Activated naive CD4-positive, alpha-beta T cell treated with anti-CD3 and anti-CD28 coated beads for 36 hours (primary cell): ENCODE results near the gene CNIH1. TPM values are rescaled to one million over a fixed set of nuclear protein-coding genes. Genes with fewer than 3 reads are reported as not detected.
"Not testable (repeated sequence)": the region's sequence is repeated elsewhere in the genome, so short reads cannot be mapped to it uniquely, and the experiment has no call there.

Experiments
- CTCF ChIA-PET: fragments of 350-600 bp; sonication (Branson Sonifier 250); formaldehyde crosslinking; loops from one replicate; lab custom pipeline; 2021; ENCODE audit warnings: antibody characterized with exemption; lab: Charles Lee
- DNase-seq: peaks from one replicate; pipeline ENCODE4 v3.0.0-alpha.2; 2020
- H3K27ac Mint-ChIP-seq: one replicate; pipeline ENCODE4 v1.8.0; 2021; ENCODE audit warnings: mild to moderate bottlenecking, mixed read lengths
- H3K27me3 Mint-ChIP-seq: one replicate; pipeline ENCODE4 v1.8.0; 2021; ENCODE audit warnings: low read depth, mixed read lengths
- H3K36me3 Mint-ChIP-seq: one replicate; pipeline ENCODE4 v1.8.0; 2021; ENCODE audit warnings: low read depth, mixed read lengths
- H3K4me1 Mint-ChIP-seq: one replicate; pipeline ENCODE4 v1.8.0; 2021; ENCODE audit warnings: low read depth, mixed read lengths
- H3K4me3 Mint-ChIP-seq: one replicate; pipeline ENCODE4 v1.8.0; 2021; ENCODE audit warnings: mild to moderate bottlenecking, moderate library complexity, mixed read lengths
- H3K9me3 Mint-ChIP-seq: one replicate; pipeline ENCODE4 v1.8.0; 2021; ENCODE audit warnings: mixed read lengths
- intact Hi-C: fragments of 100-400 bp; cut with micrococcal nuclease; formaldehyde crosslinking; loops from one replicate; pipeline ENCODE4 v1.15.1; 2023
- total RNA-seq, 2 experiments: library from RNA; stranded (reverse); gene quantifications; one replicate each; pipeline ENCODE4 v1.2.3, GENCODE V29; 2021

Gene CNIH1
- total RNA-seq, 2 experiments from 2014 or later: 68.1 to 78.4 TPM

DNA sequence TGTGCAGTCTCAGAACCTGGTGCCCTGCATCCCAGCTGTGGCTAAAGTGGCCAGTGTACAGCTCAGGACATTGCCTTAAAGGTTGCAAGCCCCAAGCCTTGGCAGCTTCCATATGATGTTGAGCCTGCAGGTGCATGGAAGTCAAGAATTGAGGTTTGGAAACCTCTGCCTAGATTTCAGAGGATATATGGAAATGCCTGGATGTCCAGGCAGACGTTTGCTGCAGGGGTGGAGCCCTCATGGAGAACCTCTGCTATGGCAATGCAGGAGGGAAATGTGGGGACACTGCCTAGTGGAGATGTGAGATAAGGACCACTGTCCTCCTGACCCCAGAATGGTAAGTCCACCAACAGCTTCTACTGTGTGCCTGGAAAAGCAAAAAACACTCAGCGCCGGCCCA lies 17.9 kb upstream of the CNIH1 start:
- CTCF ChIA-PET: no interaction called here
- DNase-seq: no peak
- Mint-ChIP-seq H3K27me3 (no peaks in the 10 kb centered on the region), H3K36me3 (no peaks in the 10 kb centered on the region), H3K27ac (no peak overlapping the region), H3K4me1 (peaks cover 7% of the 10 kb centered on the region), H3K4me3 (no peak overlapping the region), H3K9me3 (peaks cover 4% of the 10 kb centered on the region)
- intact Hi-C loops: no loop called here

DNA sequence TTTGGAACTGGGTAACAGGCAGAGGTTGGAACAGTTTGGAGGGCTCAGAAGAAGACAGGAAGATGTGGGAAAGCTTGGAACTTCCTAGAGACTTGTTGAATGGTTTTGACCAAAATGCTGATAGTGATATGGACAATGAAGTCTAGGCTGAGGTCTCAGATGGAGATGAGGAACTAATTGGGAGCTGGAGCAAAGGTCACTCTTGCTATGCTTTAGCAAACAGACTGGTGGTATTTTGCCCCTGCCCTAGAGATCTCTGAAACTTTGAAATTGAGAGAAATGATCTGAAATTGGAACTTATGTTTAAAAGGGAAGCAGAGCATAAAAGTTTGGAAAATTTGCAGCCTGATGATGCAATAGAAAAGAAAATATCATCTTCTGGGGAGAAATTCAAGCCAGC lies 17.4 kb upstream of the CNIH1 start:
- DNase-seq, intact Hi-C loops, H3K4me3 Mint-ChIP-seq, CTCF ChIA-PET, H3K27ac Mint-ChIP-seq, H3K36me3 Mint-ChIP-seq, H3K4me1 Mint-ChIP-seq, H3K9me3 Mint-ChIP-seq, H3K27me3 Mint-ChIP-seq: not testable (repeated sequence)

DNA sequence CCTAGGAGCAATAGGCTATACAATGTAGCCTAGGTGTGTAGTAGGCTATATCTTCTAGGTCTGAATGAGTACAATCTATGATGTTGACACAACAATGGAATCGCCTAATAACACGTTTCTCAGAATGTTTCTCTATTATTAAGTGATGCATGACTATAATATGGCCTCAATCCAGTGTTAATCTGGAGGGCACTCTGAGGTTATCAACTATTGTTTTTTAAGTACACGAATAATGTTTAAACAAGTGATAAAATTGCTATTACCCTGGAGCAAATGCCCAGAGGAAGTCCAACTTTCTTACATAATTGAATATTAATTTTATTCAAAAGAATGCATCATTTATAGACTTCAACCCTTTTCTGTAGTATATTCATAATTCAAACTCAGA lies 16.4 kb upstream of the CNIH1 start:
- Mint-ChIP-seq H3K27ac (no peak overlapping the region), H3K27me3 (no peaks in the 10 kb centered on the region), H3K4me3 (no peak overlapping the region), H3K4me1 (peaks cover 4% of the 10 kb centered on the region), H3K9me3 (peaks cover 4% of the 10 kb centered on the region), H3K36me3 (no peaks in the 10 kb centered on the region)
- CTCF ChIA-PET: no interaction called here
- intact Hi-C loops: no loop called here
- DNase-seq: no peak

DNA sequence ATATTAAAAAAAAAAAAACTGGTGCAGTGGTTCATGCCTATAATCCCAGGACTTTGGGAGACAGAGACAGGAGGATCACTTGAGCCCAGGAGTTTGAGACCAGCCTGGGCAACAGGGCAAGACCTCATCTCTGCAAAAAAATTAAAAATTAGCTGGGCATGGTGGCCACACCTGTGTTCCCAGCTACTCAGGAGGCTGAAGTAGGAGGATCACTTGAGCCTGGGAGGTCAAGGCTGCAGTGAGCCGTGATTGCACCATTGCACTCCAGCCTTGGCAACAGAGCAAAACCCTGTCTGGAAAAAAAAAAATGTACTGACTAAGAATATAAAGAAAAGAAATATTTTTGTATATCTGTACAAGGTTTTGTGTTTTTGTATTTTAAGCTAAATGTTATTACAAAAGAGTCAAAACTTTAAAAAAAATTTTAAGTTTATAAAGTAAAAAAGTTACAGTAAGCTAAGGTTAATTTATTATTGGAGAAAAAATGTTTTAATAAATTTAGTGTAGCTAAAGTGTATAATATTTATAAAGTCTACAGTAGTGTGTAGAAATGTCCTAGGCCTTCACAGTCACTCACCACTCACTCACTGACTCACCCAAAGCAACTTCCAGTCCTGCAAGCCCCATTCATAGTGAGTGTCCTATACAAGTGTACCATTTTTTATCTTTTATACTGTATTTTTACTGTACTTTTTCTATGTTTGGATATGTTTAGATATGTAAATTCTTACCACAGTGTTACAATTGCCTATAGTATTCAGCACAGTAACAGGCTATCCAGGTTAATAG lies 15.8 kb upstream of the CNIH1 start:
- H3K27ac Mint-ChIP-seq, H3K9me3 Mint-ChIP-seq, intact Hi-C loops, H3K4me3 Mint-ChIP-seq, DNase-seq, H3K36me3 Mint-ChIP-seq, H3K4me1 Mint-ChIP-seq, H3K27me3 Mint-ChIP-seq: not testable (repeated sequence)
- CTCF ChIA-PET: interaction anchor here (0.7 kb wide), 2 partner anchors 14 to 27 kb away, joined by 3 read pairs; no protein-coding TSS in a partner anchor

DNA sequence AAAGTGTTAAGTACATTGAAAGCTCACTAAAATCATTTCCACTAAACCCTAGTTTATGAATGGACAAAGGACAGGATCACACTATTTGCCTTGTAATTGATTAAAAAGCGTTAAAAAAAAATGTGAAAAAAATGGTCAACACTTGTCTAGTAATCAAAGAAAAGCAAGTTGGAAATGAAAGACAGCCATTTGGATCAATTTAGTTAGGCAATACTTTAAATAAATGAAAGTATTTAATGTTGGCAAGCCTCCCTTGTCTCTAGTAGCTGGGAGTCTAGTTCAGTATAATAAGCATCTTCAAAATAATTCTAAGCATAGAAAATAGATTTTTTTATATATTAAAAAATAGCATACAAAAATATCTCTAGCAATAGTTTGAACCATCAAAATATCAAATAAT lies 14.2 kb upstream of the CNIH1 start:
- Mint-ChIP-seq H3K27me3 (no peaks in the 10 kb centered on the region), H3K27ac (no peak overlapping the region), H3K4me3 (no peak overlapping the region), H3K36me3 (no peaks in the 10 kb centered on the region), H3K4me1 (peaks cover 4% of the 10 kb centered on the region), H3K9me3 (peaks cover 4% of the 10 kb centered on the region)
- CTCF ChIA-PET: interaction anchor here (1.1 kb wide), 1 partner anchor 11 kb away, joined by 5 read pairs; no protein-coding TSS in a partner anchor
- intact Hi-C loops: no loop called here
- no peak for DNase-seq

DNA sequence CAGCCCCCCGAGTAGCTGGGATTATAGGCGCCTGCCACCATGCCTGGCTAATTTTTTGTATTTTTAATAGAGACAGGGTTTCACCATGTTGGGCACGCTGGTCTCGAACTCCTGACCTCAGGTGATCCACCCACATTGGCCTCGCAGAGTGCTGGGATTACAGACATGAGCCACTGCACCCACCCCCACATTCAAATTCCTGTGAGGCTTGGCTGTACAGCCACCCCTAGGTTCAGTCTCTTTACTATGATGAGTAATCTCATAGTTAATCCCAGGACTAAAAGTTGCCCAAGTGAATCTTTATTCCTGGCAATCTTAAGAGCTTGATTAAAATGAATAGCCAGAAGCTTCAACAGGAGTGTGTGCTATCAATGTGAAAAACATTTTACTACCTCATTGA lies 12.8 kb upstream of the CNIH1 start:
- H3K36me3 Mint-ChIP-seq, intact Hi-C loops, H3K27ac Mint-ChIP-seq, H3K4me1 Mint-ChIP-seq, H3K4me3 Mint-ChIP-seq, H3K9me3 Mint-ChIP-seq, H3K27me3 Mint-ChIP-seq, DNase-seq: not testable (repeated sequence)
- CTCF ChIA-PET: interaction anchor here (1.1 kb wide), 2 partner anchors 12 kb away, joined by 3 to 5 read pairs; no protein-coding TSS in a partner anchor

DNA sequence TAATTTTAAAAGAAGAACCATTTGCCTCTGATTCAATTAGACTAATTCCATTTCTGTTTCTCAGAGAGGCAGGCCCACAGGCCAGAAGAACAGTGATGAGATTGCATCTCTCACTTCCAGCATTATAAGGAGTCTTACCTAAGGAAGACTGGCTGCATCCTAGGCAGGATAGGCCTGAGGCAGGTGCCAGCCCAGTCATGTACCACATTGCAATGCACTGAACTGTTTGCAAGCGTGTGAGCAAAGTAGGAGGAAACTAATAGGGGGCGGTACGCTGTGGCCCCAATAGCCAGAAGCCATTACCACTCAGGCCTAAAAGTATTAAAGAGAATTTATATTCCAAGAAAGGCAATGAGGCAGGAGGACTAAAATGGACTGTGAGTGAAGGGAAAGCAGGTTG lies 12.1 kb upstream of the CNIH1 start:
- no peaks in the 10 kb centered on the region for H3K36me3 Mint-ChIP-seq
- DNase-seq: no peak
- H3K27me3 Mint-ChIP-seq: no peaks in the 10 kb centered on the region
- peaks cover 4% of the 10 kb centered on the region for H3K4me1 Mint-ChIP-seq
- no peak overlapping the region for H3K4me3 Mint-ChIP-seq
- CTCF ChIA-PET: no interaction called here
- no peaks in the 10 kb centered on the region for H3K9me3 Mint-ChIP-seq
- intact Hi-C loops: no loop called here
- no peak overlapping the region for H3K27ac Mint-ChIP-seq

DNA sequence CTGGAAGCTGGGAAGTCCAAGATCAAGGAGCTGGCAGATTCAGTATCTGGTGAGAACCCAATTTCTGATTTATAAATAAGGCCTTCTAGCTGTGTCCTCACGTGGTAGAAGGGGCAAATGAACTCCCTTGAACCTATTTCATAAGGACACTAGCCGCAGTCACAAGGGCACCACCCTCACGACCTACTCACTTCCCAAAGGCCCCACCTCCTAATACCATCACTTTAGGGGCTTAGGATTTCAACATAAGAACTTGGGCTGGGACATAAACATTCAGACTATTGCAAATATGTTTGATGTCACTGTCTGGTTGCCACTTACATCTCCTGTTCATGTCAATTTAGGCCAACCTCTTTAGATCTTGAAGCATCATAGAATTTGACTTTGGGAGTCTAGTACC lies 10.8 kb upstream of the CNIH1 start:
- Mint-ChIP-seq H3K36me3 (no peaks in the 10 kb centered on the region), H3K27ac (no peak overlapping the region), H3K27me3 (no peaks in the 10 kb centered on the region), H3K4me1 (peaks cover 4% of the 10 kb centered on the region), H3K4me3 (no peak overlapping the region), H3K9me3 (no peaks in the 10 kb centered on the region)
- intact Hi-C loops: no loop called here
- CTCF ChIA-PET: interaction anchor here (0.7 kb wide), 1 partner anchor 82 kb away, joined by 5 read pairs; no protein-coding TSS in a partner anchor
- no peak for DNase-seq

DNA sequence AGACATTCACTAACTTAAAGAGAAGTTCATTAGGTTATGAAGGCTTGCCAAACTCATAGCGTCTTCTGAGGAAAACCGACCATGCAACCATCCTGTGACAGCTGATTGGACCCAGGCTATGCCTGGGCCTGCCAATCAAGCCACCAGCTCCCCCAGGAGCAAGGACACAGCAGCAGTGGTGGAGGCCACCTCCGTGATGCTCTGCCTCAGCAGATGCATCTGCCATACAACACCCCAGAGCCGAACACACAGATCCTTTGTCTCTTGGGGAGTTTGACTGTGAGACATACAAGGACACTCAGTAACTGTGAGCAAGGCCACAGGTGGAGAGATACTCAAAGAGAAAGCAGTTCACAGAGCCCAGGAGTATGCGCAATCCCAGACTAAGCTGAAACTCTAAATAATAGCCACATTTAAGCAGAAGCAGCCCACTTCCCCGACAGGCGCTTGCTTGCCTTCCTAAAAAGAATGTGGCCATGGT lies 10.0 kb upstream of the CNIH1 start:
- CTCF ChIA-PET: interaction anchor here (1.3 kb wide), 1 partner anchor 22 kb away, joined by 3 read pairs; no protein-coding TSS in a partner anchor
- no peak overlapping the region for H3K27ac Mint-ChIP-seq
- H3K9me3 Mint-ChIP-seq: no peaks in the 10 kb centered on the region
- no peaks in the 10 kb centered on the region for H3K27me3 Mint-ChIP-seq
- H3K4me3 Mint-ChIP-seq: no peak overlapping the region
- no peaks in the 10 kb centered on the region for H3K36me3 Mint-ChIP-seq
- peaks cover 4% of the 10 kb centered on the region for H3K4me1 Mint-ChIP-seq
- intact Hi-C loops: no loop called here
- no peak for DNase-seq

DNA sequence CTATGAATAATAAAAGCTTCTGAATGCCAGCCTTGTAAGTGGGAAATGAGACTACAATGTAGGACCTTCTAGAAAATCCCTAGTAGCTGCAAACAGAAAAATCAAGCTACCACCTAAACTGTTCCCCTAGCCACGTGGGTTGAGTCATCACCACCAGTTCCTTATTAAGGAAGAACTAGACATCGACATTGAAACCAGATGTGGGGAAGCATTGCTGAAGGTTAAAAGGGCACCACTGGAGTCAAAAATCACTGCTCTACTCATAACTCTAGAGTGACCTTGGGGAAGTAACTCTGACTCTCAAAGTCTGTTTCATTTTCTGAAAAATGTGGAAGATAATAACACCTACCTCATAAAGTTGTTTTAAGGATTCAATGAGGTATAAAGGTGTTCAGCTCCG lies 9.4 kb upstream of the CNIH1 start:
- Mint-ChIP-seq H3K9me3 (no peaks in the 10 kb centered on the region), H3K27ac (no peak overlapping the region), H3K36me3 (no peaks in the 10 kb centered on the region), H3K4me3 (no peak overlapping the region), H3K4me1 (peaks cover 4% of the 10 kb centered on the region), H3K27me3 (no peaks in the 10 kb centered on the region)
- intact Hi-C loops: no loop called here
- peak; percentile 19 for DNase-seq
- CTCF ChIA-PET: interaction anchor here (1.2 to 1.3 kb wide), 2 partner anchors 22 to 57 kb away, joined by 3 read pairs; no protein-coding TSS in a partner anchor

DNA sequence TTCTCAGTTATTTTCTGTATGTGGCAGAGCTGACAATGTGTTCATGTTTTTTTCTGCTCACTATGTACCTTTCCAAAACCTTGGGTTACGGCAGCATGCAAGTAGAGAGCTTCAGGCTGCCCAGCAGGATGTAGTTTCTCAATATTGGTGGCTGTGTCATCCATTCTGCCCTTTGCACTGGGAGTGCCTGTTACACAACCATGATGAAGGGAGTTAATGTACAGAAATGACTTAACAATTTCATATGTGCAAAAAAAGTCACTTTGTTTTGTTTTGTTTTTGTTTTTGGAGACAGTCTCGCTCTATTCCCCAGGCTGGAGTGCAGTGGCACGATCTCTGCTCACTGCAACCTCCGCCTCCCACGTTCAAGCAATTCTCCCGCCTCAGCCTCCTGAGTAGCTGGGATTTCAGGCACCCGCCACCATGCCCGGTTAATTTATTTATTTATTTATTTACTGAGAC lies 6.1 kb upstream of the CNIH1 start:
- H3K4me1 Mint-ChIP-seq: peaks cover 4% of the 10 kb centered on the region
- intact Hi-C loops: no loop called here
- no peaks in the 10 kb centered on the region for H3K9me3 Mint-ChIP-seq
- no peaks in the 10 kb centered on the region for H3K36me3 Mint-ChIP-seq
- no peaks in the 10 kb centered on the region for H3K27me3 Mint-ChIP-seq
- no peak for DNase-seq
- CTCF ChIA-PET: interaction anchor here (0.7 kb wide), 1 partner anchor 83 kb away, joined by 4 read pairs; no protein-coding TSS in a partner anchor
- no peak overlapping the region for H3K4me3 Mint-ChIP-seq
- no peak overlapping the region for H3K27ac Mint-ChIP-seq

DNA sequence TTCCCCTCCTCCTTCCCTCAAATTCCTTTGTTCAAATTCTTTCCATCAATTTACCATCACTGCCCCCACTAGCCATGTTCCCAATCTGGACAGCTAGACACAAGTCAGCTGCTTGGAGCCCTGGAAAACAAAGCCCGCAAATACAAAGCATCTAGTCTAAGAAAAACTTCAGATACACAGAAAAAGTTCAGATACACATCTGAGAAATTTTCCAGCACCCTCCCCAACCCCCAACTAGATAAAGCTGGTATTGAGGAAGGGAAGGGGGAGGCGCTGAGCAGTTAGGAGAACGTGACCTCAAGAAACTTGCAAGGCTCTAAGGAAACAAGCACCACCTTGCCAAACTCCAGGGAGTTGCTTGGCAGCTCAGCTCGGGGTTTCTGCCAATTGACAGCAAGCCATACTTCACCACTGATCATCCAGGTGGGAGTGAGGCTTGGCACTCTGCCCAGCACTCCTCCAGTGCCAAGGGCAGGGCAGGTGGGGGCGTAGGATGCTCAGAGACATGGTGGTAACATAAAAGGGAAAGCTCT lies 5.1 kb upstream of the CNIH1 start:
- Mint-ChIP-seq H3K4me3 (no peak overlapping the region), H3K27me3 (no peaks in the 10 kb centered on the region), H3K36me3 (no peaks in the 10 kb centered on the region), H3K4me1 (peaks cover 13% of the 10 kb centered on the region), H3K9me3 (no peaks in the 10 kb centered on the region), H3K27ac (no peak overlapping the region)
- intact Hi-C loops: no loop called here
- CTCF ChIA-PET: interaction anchor here (1.1 kb wide), 1 partner anchor 37 kb away, joined by 3 read pairs; no protein-coding TSS in a partner anchor
- no peak for DNase-seq
